Nephron (organoid): ENCODE measurements around the gene USF1.

Experiments
- H3K27ac Mint-ChIP-seq, 3 experiments: 2 replicates each; pipeline ENCODE4 v1.8.0; 2020; ENCODE audit warnings: mixed read lengths in 3 of 3, mild to moderate bottlenecking in 2 of 3, moderate library complexity in 1 of 3
- H3K27me3 Mint-ChIP-seq: 2 replicates; pipeline ENCODE4 v1.8.0; 2021; ENCODE audit warnings: low read depth, mild to moderate bottlenecking, moderate library complexity, mixed read lengths
- H3K36me3 Mint-ChIP-seq: 2 replicates; pipeline ENCODE4 v1.8.0; 2020; ENCODE audit warnings: low read depth, mixed read lengths
- H3K4me1 Mint-ChIP-seq: 2 replicates; pipeline ENCODE4 v1.8.0; 2020; ENCODE audit warnings: mixed read lengths
- H3K4me3 Mint-ChIP-seq, 3 experiments: 2 replicates each; pipeline ENCODE4 v1.8.0; 2020; ENCODE audit warnings: mild to moderate bottlenecking in 3 of 3, mixed read lengths in 3 of 3, moderate library complexity in 2 of 3
- H3K9me3 Mint-ChIP-seq: 2 replicates; pipeline ENCODE4 v1.8.0; 2020; ENCODE audit warnings: mixed read lengths
- TF ChIP-seq, protein P1 (sequence below), 3 experiments: fragments of 200-600 bp; sonication (generic); IDR thresholded peaks; one replicate each; pipeline ENCODE4 v1.5.0; 2021; ENCODE audit warnings: antibody characterized with exemption in 3 of 3; ENCODE audit not compliant: unreplicated experiment in 3 of 3

The USF1 gene

GRCh38 chr1:161074676-161075368 is 29.0 kb upstream of the USF1 start:
- TF ChIP-seq, protein P1, sequence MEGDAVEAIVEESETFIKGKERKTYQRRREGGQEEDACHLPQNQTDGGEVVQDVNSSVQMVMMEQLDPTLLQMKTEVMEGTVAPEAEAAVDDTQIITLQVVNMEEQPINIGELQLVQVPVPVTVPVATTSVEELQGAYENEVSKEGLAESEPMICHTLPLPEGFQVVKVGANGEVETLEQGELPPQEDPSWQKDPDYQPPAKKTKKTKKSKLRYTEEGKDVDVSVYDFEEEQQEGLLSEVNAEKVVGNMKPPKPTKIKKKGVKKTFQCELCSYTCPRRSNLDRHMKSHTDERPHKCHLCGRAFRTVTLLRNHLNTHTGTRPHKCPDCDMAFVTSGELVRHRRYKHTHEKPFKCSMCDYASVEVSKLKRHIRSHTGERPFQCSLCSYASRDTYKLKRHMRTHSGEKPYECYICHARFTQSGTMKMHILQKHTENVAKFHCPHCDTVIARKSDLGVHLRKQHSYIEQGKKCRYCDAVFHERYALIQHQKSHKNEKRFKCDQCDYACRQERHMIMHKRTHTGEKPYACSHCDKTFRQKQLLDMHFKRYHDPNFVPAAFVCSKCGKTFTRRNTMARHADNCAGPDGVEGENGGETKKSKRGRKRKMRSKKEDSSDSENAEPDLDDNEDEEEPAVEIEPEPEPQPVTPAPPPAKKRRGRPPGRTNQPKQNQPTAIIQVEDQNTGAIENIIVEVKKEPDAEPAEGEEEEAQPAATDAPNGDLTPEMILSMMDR (IDR thresholded peaks at IDR 0.05; ENCODE audit: unreplicated experiment in 3 of 3) = no peak
- Mint-ChIP-seq H3K27me3 (peaks cover 7% of the 10 kb centered on the region), H3K36me3 (no peaks in the 10 kb centered on the region), H3K4me1 (no peaks in the 10 kb centered on the region), H3K27ac (no peak overlapping the region), H3K4me3 (no peak overlapping the region), H3K9me3 (no peaks in the 10 kb centered on the region)

DNA sequence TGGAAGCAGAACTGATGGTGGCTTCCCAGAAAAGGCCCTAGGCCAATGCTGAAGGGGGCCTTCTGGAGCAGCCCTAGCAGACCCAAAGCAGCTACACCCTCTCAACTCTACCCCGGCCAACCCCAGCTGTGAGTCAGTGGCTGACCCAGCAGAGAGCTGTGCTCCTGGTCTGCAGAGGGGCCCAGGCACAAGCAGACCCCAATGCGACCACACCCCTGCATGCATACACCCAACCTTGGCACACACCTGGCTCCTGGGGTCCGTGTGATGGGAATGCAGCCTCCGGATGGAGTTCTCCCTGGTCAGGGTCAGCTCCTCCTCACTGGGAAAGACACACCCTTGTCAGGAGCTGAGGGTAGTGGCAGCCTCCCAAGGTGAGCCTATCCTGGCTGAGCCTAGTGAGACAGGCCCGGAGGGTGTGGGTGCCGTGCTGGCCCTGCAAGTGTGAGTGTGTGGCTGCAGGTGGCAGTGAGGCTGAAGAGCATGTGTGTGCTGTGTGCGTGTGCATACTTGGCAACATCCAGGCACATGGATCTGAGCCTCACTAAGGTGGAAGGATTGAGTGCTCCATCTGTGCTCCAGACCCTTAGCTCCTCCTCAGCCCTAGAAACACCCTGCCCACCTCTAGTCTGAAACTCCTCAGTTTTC is 27.8 kb upstream of the USF1 start:
- TF ChIP-seq, protein P1 (IDR thresholded peaks at IDR 0.05; ENCODE audit: unreplicated experiment in 3 of 3) = no peak
- Mint-ChIP-seq H3K9me3 (no peaks in the 10 kb centered on the region), H3K27me3 (peaks cover 7% of the 10 kb centered on the region), H3K4me3 (no peak overlapping the region), H3K27ac (no peak overlapping the region), H3K36me3 (no peaks in the 10 kb centered on the region), H3K4me1 (no peaks in the 10 kb centered on the region)

DNA sequence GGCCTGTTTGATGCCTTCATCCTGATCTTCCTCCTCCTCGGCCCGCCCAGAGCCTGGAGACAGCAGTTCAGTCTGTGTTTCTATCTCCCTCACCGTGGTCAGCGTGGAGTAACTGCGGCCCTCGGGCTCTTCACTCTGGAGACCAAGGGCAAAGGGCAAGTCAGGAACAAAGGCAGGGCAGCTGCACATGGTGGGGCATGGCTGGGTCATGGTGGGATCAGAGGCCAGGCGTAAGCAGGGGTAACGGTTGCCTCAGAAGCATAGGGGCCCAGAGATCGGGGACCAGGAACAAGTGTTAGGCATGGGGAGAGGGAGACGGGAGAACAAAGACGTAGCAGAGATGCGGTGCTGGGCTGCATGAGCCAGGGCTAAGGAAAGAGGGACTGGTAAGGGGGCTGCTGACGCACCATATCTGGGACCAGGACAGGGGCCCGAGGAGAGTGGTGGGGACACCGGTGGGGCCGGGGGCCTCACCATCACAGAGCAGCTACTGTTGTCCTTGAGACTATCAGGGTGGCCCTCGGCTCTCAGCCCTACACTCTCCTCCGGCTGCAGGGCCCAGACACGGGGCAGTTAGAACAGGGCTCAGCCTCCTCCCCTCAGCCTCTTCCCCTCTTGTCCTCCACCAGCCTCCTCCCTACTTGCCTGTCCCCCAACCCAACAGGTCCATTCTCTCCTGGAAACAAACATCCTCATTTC is 27.1 kb upstream of the USF1 start:
- H3K36me3 Mint-ChIP-seq = no peaks in the 10 kb centered on the region
- H3K27me3 Mint-ChIP-seq = peaks cover 11% of the 10 kb centered on the region
- TF ChIP-seq, protein P1 (IDR thresholded peaks at IDR 0.05; ENCODE audit: unreplicated experiment in 3 of 3) = no peak
- H3K4me1 Mint-ChIP-seq = no peaks in the 10 kb centered on the region
- H3K27ac Mint-ChIP-seq = no peak overlapping the region
- H3K4me3 Mint-ChIP-seq = no peak overlapping the region
- no peaks in the 10 kb centered on the region for H3K9me3 Mint-ChIP-seq

GRCh38 chr1:161071886-161072371 is 26.2 kb upstream of the USF1 start:
- TF ChIP-seq, protein P1 (IDR thresholded peaks at IDR 0.05; ENCODE audit: unreplicated experiment in 3 of 3) = peak; percentile 21 to 42 (median 25)
- no peaks in the 10 kb centered on the region for H3K9me3 Mint-ChIP-seq
- no peaks in the 10 kb centered on the region for H3K36me3 Mint-ChIP-seq

GRCh38 chr1:161070761-161071160 is 25.0 kb upstream of the USF1 start:
- Mint-ChIP-seq H3K27ac (no peak overlapping the region), H3K4me3 (no peak overlapping the region), H3K4me1 (no peaks in the 10 kb centered on the region), H3K27me3 (peaks cover 18% of the 10 kb centered on the region), H3K9me3 (no peaks in the 10 kb centered on the region), H3K36me3 (no peaks in the 10 kb centered on the region)
- TF ChIP-seq, protein P1 (IDR thresholded peaks at IDR 0.05; ENCODE audit: unreplicated experiment in 3 of 3) = no peak

More at GRCh38 chr1:161071886-161072371, 26.2 kb upstream of the USF1 start:
- peaks cover 14% of the 10 kb centered on the region for H3K27me3 Mint-ChIP-seq
- H3K27ac Mint-ChIP-seq = no peak overlapping the region
- no peaks in the 10 kb centered on the region for H3K4me1 Mint-ChIP-seq
- H3K4me3 Mint-ChIP-seq = no peak overlapping the region
